ENCODE measurements around the gene FLT1.

The FLT1 gene

DNA sequence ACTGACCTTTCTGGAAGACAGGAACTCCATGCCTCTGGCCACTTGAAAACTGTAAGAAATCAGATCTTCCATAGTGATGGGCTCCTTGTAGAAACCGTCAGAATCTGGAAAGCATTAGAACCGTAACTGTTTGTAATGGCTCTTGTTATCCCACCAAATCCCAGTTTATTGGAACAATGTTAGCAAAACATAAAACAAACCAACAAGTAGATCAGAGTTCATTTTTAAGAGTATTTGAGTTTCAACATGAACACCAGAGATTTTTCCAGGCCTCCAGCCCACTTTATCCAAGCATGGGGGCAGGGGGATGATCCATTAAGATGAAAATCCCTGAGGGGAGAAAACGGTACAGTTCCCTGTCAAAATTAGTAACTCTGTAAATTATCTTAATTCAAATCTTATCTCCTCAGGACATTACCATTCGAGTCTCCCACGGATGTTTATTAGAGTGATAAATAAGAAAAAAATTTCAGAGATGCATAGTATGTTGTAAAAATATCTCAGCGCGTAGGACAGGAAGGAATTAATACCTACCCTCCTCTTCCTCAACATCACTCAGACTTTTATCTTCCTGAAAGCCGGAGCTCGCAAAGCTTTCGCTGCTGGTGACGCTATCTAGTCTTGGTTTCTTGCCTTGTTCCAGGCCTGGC, 172.5 kb downstream of the FLT1 start:
- no peak overlapping the region for H3K4me3 ChIP-seq
- peaks cover 24% of the 10 kb centered on the region for H3K36me3 ChIP-seq
- H4K20me1 ChIP-seq, result no peaks in the 10 kb centered on the region
- TF ChIP-seq Cebpa-rat (IDR thresholded peaks at IDR 0.05), result no peak
- no peak overlapping the region for H3K9ac ChIP-seq
- no peaks in the 10 kb centered on the region for H3K9me3 ChIP-seq
- 0 out of 2 replicates have a peak overlapping the region, but pooled peaks have one; percentile 3 for H3K4me2 ChIP-seq
- no peaks in the 10 kb centered on the region for H3K27me3 ChIP-seq
- H3K27ac ChIP-seq, result no peak overlapping the region
- peaks cover 69% of the 10 kb centered on the region for H3K4me1 ChIP-seq

DNA sequence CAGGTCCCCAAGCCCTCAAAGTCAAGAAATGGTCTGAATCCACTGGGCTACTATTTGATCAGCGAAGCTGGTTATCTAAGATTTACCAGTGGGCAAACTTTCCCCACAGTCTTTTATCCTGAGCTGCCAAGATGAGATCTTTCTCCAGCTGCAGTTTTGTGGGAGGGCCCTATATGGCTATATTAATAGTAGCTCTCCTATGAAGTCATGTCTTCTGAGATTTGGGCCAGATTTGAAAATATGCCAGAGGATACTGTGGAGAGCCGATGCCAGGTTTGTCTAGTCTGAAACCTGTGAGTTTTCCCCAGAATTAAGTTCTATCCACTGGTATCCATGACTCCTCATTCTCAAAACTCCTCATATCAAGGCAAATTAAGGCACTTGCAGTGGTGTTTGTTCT, 173.2 kb downstream of the FLT1 start:
- Histone ChIP-seq H3K27me3 (no peaks in the 10 kb centered on the region), H3K4me3 (no peak overlapping the region), H3K4me1 (peaks cover 76% of the 10 kb centered on the region), H3K36me3 (peaks cover 23% of the 10 kb centered on the region), H3K9me3 (no peaks in the 10 kb centered on the region), H3K9ac (no peak overlapping the region), H4K20me1 (no peaks in the 10 kb centered on the region), H3K4me2 (0 out of 2 replicates have a peak overlapping the region, but pooled peaks have one; percentile 3), H3K27ac (no peak overlapping the region)
- TF ChIP-seq Cebpa-rat (IDR thresholded peaks at IDR 0.05), result no peak

DNA sequence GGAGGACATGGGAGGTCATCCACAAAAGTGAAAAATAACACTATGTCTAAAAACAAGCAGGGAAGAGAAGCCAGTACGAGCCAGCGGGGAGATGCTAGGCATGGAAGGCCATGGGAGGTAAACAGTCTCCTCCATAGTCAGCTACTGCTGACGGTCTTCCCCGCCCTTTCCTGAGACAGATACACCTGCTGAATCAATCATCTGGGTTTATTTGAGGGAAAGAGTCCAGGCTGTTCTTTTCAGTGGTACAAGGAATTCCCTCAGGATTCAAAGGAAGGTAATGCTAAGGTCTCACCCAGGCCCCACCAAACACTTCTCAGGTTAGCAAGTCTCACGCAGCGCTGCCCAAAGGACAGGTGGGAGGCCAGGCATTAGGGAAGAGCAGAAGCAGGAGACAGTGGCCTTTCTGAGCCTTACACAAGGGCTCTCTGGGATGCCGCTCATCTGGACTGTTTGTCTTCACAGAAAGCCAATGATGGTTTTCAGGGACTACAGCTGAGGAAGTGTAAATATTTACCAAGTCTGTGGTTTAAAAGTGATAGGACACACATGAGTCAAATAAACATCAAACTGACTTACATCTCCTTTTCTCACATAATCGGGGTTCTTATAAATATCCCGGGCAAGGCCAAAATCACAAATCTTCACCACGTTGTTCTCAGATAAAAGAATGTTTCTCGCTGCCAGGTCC, 173.9 kb downstream of the FLT1 start:
- Histone ChIP-seq H3K27ac (no peak overlapping the region), H3K4me3 (no peak overlapping the region), H3K9me3 (no peaks in the 10 kb centered on the region), H3K27me3 (no peaks in the 10 kb centered on the region), H3K4me2 (peak overlapping the region; percentile 3; the same call in 1 of the 2 replicates), H3K36me3 (peaks cover 21% of the 10 kb centered on the region), H3K4me1 (peaks cover 82% of the 10 kb centered on the region), H3K9ac (no peak overlapping the region), H4K20me1 (no peaks in the 10 kb centered on the region)
- TF ChIP-seq Cebpa-rat (IDR thresholded peaks at IDR 0.05), result no peak

DNA sequence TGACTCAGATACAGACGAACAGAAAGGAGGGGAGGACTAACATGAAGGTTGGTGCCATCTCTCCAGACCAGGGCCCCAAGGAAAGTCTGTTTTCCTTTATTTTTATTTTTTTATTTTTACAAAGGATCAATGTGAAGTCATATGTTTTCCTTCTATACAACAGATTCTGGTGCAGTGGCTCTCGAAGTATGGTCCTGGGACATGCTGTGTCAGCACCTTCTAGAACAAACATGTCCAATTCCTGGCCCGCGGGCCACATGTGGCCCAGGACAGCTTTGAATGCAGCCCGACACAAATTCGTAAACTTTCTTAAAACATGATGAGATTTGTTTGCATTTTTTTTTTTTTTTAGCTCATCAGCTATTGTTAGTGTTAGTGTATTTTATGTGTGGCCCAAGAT, 174.7 kb downstream of the FLT1 start:
- TF ChIP-seq Cebpa-rat (IDR thresholded peaks at IDR 0.05), result no peak
- no peaks in the 10 kb centered on the region for H3K27me3 ChIP-seq

DNA sequence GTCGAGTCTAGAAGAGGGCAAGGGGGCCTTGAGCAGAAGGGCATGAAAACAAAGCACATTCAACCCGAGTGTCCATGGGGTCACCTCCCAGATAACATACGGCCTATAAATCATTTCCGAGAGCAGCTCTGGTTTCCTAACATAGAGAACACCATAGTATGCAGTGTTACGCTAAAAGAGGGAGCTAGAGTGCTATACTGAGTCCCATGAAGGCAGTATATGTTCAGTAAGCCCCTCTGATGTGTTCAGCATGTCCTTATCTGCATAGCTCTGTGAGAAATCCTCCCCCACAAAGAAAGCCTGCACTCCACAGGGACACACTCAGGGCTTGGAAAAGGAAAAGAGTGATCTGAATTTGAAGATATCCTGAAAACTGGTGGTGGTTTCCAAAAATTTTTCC, 175.4 kb downstream of the FLT1 start:
- no peak for TF ChIP-seq Cebpa-rat (IDR thresholded peaks at IDR 0.05)
- Histone ChIP-seq H3K27ac (no peak overlapping the region), H3K9ac (no peak overlapping the region), H4K20me1 (no peaks in the 10 kb centered on the region), H3K27me3 (no peaks in the 10 kb centered on the region), H3K4me1 (peaks cover 71% of the 10 kb centered on the region), H3K4me3 (no peak overlapping the region), H3K9me3 (no peaks in the 10 kb centered on the region), H3K36me3 (peaks cover 21% of the 10 kb centered on the region), H3K4me2 (no peak overlapping the region)

More for the DNA sequence above, 174.7 kb downstream of the FLT1 start:
- Histone ChIP-seq H3K4me2 (no peak overlapping the region), H3K4me1 (peaks cover 78% of the 10 kb centered on the region), H3K9ac (no peak overlapping the region), H3K36me3 (peaks cover 21% of the 10 kb centered on the region), H4K20me1 (no peaks in the 10 kb centered on the region), H3K4me3 (no peak overlapping the region), H3K9me3 (no peaks in the 10 kb centered on the region), H3K27ac (no peak overlapping the region)

DNA sequence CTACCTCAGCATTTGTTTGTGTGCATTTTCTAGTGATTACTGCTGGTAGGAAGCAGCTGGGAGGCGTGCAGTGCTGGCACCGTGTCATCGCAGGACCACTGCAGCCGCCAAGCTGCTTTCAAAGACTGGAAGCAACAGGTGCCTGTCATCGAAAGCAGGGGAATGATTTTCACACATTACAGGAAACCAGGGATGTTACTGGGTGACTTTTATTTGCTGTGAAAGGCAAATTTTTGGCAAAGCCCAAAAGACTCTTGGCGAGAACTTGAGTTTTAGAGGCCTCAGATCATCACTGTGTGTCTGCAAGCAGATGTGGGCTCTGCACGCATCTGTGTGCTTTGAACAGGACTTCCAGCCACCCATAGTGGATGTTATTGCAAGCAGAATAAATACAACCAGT, 176.4 kb downstream of the FLT1 start:
- Histone ChIP-seq H3K9ac (peak overlapping the region; percentile 25; the same call in 1 of the 2 replicates), H3K4me2 (peak overlapping the region; percentile 65), H3K36me3 (peaks cover 28% of the 10 kb centered on the region), H3K4me3 (no peak overlapping the region), H3K27me3 (no peaks in the 10 kb centered on the region), H4K20me1 (no peaks in the 10 kb centered on the region), H3K9me3 (no peaks in the 10 kb centered on the region), H3K4me1 (peaks cover 61% of the 10 kb centered on the region), H3K27ac (peak overlapping the region; percentile 14; the same call in 1 of the 2 replicates)
- no peak for TF ChIP-seq Cebpa-rat (IDR thresholded peaks at IDR 0.05)

DNA sequence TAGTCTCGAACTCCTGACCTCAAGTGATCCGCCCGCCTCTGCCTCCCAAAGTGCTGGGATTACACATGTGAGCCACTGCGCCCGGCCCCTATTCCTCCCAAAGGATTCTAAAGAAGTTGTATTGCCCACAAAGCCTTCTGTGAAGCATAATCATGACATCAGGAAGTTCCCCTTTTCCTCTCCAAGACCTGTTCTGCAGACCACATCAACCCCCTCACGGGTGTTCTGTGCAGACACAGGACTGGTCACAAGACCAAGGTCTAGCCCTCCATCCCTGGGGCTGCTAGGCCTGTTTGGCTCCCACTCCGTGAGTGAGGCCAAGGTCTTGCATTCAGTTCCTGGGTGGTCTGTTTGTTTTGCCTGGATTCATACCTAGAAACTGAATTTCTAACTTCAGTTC, 178.1 kb downstream of the FLT1 start:
- Histone ChIP-seq H4K20me1 (no peaks in the 10 kb centered on the region), H3K4me1 (peaks cover 50% of the 10 kb centered on the region), H3K27ac (peak overlapping the region; percentile 66; the same call in 1 of the 2 replicates), H3K4me3 (no peak overlapping the region), H3K36me3 (peaks cover 40% of the 10 kb centered on the region), H3K4me2 (peak overlapping the region; percentile 59), H3K27me3 (no peaks in the 10 kb centered on the region), H3K9me3 (no peaks in the 10 kb centered on the region), H3K9ac (no peak overlapping the region)
- no peak for TF ChIP-seq Cebpa-rat (IDR thresholded peaks at IDR 0.05)

DNA sequence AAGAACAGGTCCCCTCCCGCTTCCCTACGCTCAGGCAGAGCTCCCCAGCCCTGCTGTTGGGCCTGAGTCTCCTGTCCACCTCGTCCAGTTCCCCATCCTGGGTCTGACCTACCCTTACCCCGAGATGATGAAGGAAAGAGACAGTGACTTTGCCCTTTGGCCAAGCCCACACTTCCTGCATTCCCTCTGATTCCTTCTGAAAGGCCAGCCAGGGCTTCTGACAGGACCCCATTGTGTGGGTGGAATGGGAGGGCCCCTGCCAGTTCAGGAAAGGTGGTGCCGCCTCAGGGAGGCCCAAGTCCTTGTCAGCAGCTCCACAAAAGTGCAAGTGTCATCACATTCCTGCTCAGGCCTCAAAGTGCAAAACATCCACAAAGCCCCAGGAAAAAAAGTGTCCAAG, 178.8 kb downstream of the FLT1 start:
- Histone ChIP-seq H3K27ac (peak overlapping the region; percentile 66), H3K4me3 (no peak overlapping the region), H3K9ac (no peak overlapping the region), H4K20me1 (no peaks in the 10 kb centered on the region), H3K9me3 (no peaks in the 10 kb centered on the region), H3K36me3 (peaks cover 37% of the 10 kb centered on the region), H3K27me3 (no peaks in the 10 kb centered on the region), H3K4me2 (peak overlapping the region; percentile 59), H3K4me1 (peaks cover 43% of the 10 kb centered on the region)
- no peak for TF ChIP-seq Cebpa-rat (IDR thresholded peaks at IDR 0.05)

DNA sequence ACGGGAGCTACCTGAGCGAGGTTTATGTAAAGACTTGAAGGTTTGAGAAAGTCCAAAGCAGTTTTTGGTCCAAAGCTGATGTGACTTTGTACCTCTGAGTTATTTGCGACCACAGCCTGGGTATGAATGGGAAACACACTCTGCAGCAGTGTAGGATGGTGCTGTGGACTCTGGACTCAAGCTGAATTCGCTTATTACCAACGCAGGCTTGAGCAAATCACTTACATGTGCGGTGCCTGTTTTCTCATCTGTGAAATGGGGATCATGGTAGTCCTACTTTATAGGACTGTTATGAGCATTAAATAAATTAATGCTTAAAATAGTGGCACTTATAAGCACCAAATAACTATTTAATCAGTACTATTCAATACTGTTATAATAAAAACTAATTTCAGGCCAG, 180.0 kb downstream of the FLT1 start:
- H3K9ac ChIP-seq, result no peak overlapping the region
- no peak overlapping the region for H3K4me2 ChIP-seq
- H3K27ac ChIP-seq, result no peak overlapping the region
- no peak overlapping the region for H3K4me3 ChIP-seq
- H3K27me3 ChIP-seq, result no peaks in the 10 kb centered on the region
- no peaks in the 10 kb centered on the region for H4K20me1 ChIP-seq
- TF ChIP-seq Cebpa-rat (IDR thresholded peaks at IDR 0.05), result no peak
- H3K9me3 ChIP-seq, result no peaks in the 10 kb centered on the region
- H3K36me3 ChIP-seq, result peaks cover 39% of the 10 kb centered on the region
- H3K4me1 ChIP-seq, result peaks cover 37% of the 10 kb centered on the region

DNA sequence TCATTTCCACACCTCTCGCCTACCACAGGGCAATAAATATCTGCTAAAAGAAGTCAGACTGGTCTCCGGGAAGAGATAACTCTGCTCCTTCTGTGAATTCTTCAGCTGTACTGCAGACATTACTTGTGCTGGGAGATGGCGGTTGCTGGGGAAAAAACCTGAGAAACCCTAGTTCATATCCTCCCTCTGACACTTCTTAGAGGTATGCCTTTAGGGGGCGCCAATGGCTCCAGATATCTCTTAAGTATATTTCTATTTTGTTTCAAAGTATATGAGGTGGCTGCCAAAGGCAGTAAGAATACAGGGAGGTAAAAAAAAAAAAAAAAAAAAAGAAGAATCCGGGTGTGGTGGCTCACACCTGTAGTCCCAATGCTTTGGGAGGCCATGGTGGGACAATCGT, 181.3 kb downstream of the FLT1 start:
- H3K27me3 ChIP-seq, result no peaks in the 10 kb centered on the region
- H3K4me1 ChIP-seq, result peaks cover 30% of the 10 kb centered on the region
- no peak overlapping the region for H3K4me3 ChIP-seq
- no peaks in the 10 kb centered on the region for H4K20me1 ChIP-seq
- TF ChIP-seq Cebpa-rat (IDR thresholded peaks at IDR 0.05), result no peak
- H3K36me3 ChIP-seq, result peaks cover 44% of the 10 kb centered on the region
- H3K4me2 ChIP-seq, result no peak overlapping the region
- no peaks in the 10 kb centered on the region for H3K9me3 ChIP-seq
- no peak overlapping the region for H3K27ac ChIP-seq
- no peak overlapping the region for H3K9ac ChIP-seq

All from BLaER1 (cell line).